ENCODE results near the gene ENDOD1. TPM values are rescaled to one million over a fixed set of nuclear protein-coding genes. Genes with fewer than 3 reads are reported as not detected.

Gene ENDOD1
- total and polyA plus RNA-seq, 4 donors = 10.4 to 55.1 (median 25.0) TPM

DNA sequence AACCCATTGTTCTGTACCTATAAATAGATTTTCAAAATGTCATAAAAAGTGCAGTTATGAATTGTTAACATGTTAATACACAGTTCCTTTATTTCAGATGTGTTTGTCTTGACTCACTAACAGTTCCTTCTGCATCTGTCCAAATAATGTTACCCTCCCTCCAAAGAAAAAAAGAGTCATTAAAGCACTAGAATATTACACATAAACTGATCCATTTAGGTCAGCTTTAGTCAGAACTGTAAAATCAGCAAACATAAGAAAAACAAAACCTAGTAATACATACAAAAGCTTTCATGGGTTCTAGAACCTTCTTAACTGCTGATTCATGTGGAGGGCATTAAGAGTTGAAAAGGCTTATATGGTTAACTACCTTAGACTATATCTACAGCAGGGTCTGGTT lies 76.0 kb downstream of the ENDOD1 start:
- H3K9ac ChIP-seq (ENCODE audit: insufficient read depth in 1 of 2, low read length in 2 of 2) = no peak overlapping the region
- no peak overlapping the region for H3K4me3 ChIP-seq
- no peaks in the 10 kb centered on the region for H3K9me3 ChIP-seq (ENCODE audit: control insufficient read depth in 4 of 4, insufficient read depth in 3 of 4, low read length in 3 of 4)
- peaks cover 0 to 19% (median 9%) of the 10 kb centered on the region in 4 donors for H3K36me3 ChIP-seq (ENCODE audit: control insufficient read depth in 4 of 4, insufficient read depth in 4 of 4, low read length in 4 of 4)
- no peak overlapping the region for H3K27ac ChIP-seq (ENCODE audit: low read depth in 1 of 2, low read length in 1 of 2)
- H3K27me3 ChIP-seq (ENCODE audit: control insufficient read depth in 3 of 3, insufficient read depth in 3 of 3, low read length in 2 of 3) = no peaks in the 10 kb centered on the region
- TF ChIP-seq, protein P1, sequence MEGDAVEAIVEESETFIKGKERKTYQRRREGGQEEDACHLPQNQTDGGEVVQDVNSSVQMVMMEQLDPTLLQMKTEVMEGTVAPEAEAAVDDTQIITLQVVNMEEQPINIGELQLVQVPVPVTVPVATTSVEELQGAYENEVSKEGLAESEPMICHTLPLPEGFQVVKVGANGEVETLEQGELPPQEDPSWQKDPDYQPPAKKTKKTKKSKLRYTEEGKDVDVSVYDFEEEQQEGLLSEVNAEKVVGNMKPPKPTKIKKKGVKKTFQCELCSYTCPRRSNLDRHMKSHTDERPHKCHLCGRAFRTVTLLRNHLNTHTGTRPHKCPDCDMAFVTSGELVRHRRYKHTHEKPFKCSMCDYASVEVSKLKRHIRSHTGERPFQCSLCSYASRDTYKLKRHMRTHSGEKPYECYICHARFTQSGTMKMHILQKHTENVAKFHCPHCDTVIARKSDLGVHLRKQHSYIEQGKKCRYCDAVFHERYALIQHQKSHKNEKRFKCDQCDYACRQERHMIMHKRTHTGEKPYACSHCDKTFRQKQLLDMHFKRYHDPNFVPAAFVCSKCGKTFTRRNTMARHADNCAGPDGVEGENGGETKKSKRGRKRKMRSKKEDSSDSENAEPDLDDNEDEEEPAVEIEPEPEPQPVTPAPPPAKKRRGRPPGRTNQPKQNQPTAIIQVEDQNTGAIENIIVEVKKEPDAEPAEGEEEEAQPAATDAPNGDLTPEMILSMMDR (IDR thresholded peaks at IDR 0.05; ENCODE audit: control extremely low read depth, extremely low read depth) = no peak
- ATAC-seq (ENCODE audit: insufficient read depth, low FRiP score) = no peak
- H3K4me1 ChIP-seq (ENCODE audit: control insufficient read depth in 5 of 5, insufficient read depth in 5 of 5, low read length in 5 of 5) = no peaks in the 10 kb centered on the region
- DNase-seq = no peak

DNA sequence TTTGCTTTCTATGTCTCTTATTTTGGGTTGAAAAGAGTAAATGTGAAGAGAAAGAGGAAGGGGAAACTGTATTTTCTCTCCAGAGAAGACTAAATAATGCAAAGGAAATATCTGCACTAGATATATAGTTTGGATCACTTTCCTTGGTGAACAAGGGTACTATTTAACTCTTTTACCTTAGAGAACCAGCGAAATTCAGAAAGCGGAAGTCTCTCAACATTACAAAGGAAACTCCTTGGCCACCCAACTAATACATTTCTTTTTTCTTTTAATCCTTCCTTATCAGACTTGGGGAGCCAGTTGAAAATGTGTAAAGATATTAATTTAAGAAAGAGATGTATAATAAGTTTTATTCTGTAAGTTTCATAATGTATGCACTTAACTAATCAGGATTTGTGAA lies 77.1 kb downstream of the ENDOD1 start:
- TF ChIP-seq, protein P1 (IDR thresholded peaks at IDR 0.05; ENCODE audit: control extremely low read depth, extremely low read depth) = no peak
- no peaks in the 10 kb centered on the region for H3K9me3 ChIP-seq (ENCODE audit: control insufficient read depth in 4 of 4, insufficient read depth in 3 of 4, low read length in 3 of 4)
- no peak for DNase-seq
- H3K27ac ChIP-seq (ENCODE audit: low read depth in 1 of 2, low read length in 1 of 2) = no peak overlapping the region
- peaks cover 0 to 22% (median 11%) of the 10 kb centered on the region in 4 donors for H3K36me3 ChIP-seq (ENCODE audit: control insufficient read depth in 4 of 4, insufficient read depth in 4 of 4, low read length in 4 of 4)
- no peak overlapping the region for H3K9ac ChIP-seq (ENCODE audit: insufficient read depth in 1 of 2, low read length in 2 of 2)
- WGBS, 2 donors = 44 to 82% methylated on average over 2 of the region's 2 CpGs
- no peaks in the 10 kb centered on the region for H3K27me3 ChIP-seq (ENCODE audit: control insufficient read depth in 3 of 3, insufficient read depth in 3 of 3, low read length in 2 of 3)
- H3K4me1 ChIP-seq (ENCODE audit: control insufficient read depth in 5 of 5, insufficient read depth in 5 of 5, low read length in 5 of 5) = no peaks in the 10 kb centered on the region
- H3K4me3 ChIP-seq = no peak overlapping the region
- no peak for ATAC-seq (ENCODE audit: insufficient read depth, low FRiP score)

GRCh38 chr11:95170294-95170693 lies 80.6 kb downstream of the ENDOD1 start:
- Histone ChIP-seq H3K9ac (ENCODE audit: insufficient read depth in 1 of 2, low read length in 2 of 2) (no peak overlapping the region), H3K36me3 (ENCODE audit: control insufficient read depth in 4 of 4, insufficient read depth in 4 of 4, low read length in 4 of 4) (peaks cover 0 to 43% (median 17%) of the 10 kb centered on the region in 4 donors), H3K4me1 (ENCODE audit: control insufficient read depth in 5 of 5, insufficient read depth in 5 of 5, low read length in 5 of 5) (no peaks in the 10 kb centered on the region), H3K9me3 (ENCODE audit: control insufficient read depth in 4 of 4, insufficient read depth in 3 of 4, low read length in 3 of 4) (no peaks in the 10 kb centered on the region), H3K27me3 (ENCODE audit: control insufficient read depth in 3 of 3, insufficient read depth in 3 of 3, low read length in 2 of 3) (no peaks in the 10 kb centered on the region), H3K4me3 (no peak overlapping the region), H3K27ac (ENCODE audit: low read depth in 1 of 2, low read length in 1 of 2) (no peak overlapping the region)
- no peak for DNase-seq
- TF ChIP-seq, protein P1 (IDR thresholded peaks at IDR 0.05; ENCODE audit: control extremely low read depth, extremely low read depth) = no peak
- no peak for ATAC-seq (ENCODE audit: insufficient read depth, low FRiP score)
- 92 to 97% methylated on average over 5 of the region's 5 CpGs for WGBS, 2 donors

- Histone ChIP-seq H3K27ac (ENCODE audit: low read depth in 1 of 2, low read length in 1 of 2) (no peak overlapping the region), H3K9ac (ENCODE audit: insufficient read depth in 1 of 2, low read length in 2 of 2) (no peak overlapping the region), H3K4me1 (ENCODE audit: control insufficient read depth in 5 of 5, insufficient read depth in 5 of 5, low read length in 5 of 5) (no peaks in the 10 kb centered on the region), H3K27me3 (ENCODE audit: control insufficient read depth in 3 of 3, insufficient read depth in 3 of 3, low read length in 2 of 3) (no peaks in the 10 kb centered on the region), H3K9me3 (ENCODE audit: control insufficient read depth in 4 of 4, insufficient read depth in 3 of 4, low read length in 3 of 4) (no peaks in the 10 kb centered on the region), H3K4me3 (no peak overlapping the region), H3K36me3 (ENCODE audit: control insufficient read depth in 4 of 4, insufficient read depth in 4 of 4, low read length in 4 of 4) (peaks cover 0 to 54% (median 21%) of the 10 kb centered on the region in 4 donors)
- ATAC-seq (ENCODE audit: insufficient read depth, low FRiP score) = no peak
- 74 to 78% methylated on average over 4 of the region's 4 CpGs for WGBS, 2 donors
- no peak for DNase-seq
- TF ChIP-seq, protein P1 (IDR thresholded peaks at IDR 0.05; ENCODE audit: control extremely low read depth, extremely low read depth) = no peak
Measured at GRCh38 chr11:95175818-95176380, 86.3 kb downstream of the ENDOD1 start.
